ENCODE results near the gene RAB7A.

The RAB7A gene

GRCh38 chr3:128726023-128727016, at the start of gene RAB7A:
Gene RAB7A (plus strand): TSS chr3:128726183. CDS start chr3:128795368, 69,185 bp downstream.
- DNase-seq = peak; percentile 96

- no peak for DNase-seq
These were observed 46.6 kb upstream of the RAB7A start for GRCh38 chr3:128679338-128679737.

- DNase-seq = peak; percentile 97
These were observed 45.2 kb upstream of the RAB7A start for GRCh38 chr3:128680603-128681368.

- DNase-seq = no peak
These were observed 44.6 kb upstream of the RAB7A start for GRCh38 chr3:128681369-128681829.

- no peak for DNase-seq
These were observed 42.0 kb upstream of the RAB7A start for GRCh38 chr3:128683957-128684356.

GRCh38 chr3:128684986-128685726, 40.8 kb upstream of the RAB7A start:
- no peak for DNase-seq

- DNase-seq = no peak
These were observed 39.5 kb upstream of the RAB7A start for GRCh38 chr3:128686465-128686864.

GRCh38 chr3:128689060-128689459, 36.9 kb upstream of the RAB7A start:
- DNase-seq = no peak

GRCh38 chr3:128693696-128694095, 32.3 kb upstream of the RAB7A start:
- DNase-seq = no peak

GRCh38 chr3:128697341-128697740, 28.6 kb upstream of the RAB7A start:
- DNase-seq = no peak

GRCh38 chr3:128698211-128699047, 27.6 kb upstream of the RAB7A start:
- peak; percentile 47 for DNase-seq

GRCh38 chr3:128701342-128702212, 24.4 kb upstream of the RAB7A start:
- DNase-seq = no peak

- no peak for DNase-seq
These were observed 23.6 kb upstream of the RAB7A start for GRCh38 chr3:128702391-128702790.

GRCh38 chr3:128703561-128703960, 22.4 kb upstream of the RAB7A start:
- DNase-seq = no peak

- DNase-seq = no peak
These were observed 19.8 kb upstream of the RAB7A start for GRCh38 chr3:128706086-128706615.

- no peak for DNase-seq
These were observed 18.0 kb upstream of the RAB7A start for GRCh38 chr3:128707928-128708494.

GRCh38 chr3:128709038-128709437, 16.9 kb upstream of the RAB7A start:
- no peak for DNase-seq

- DNase-seq = no peak
These were observed 16.3 kb upstream of the RAB7A start for GRCh38 chr3:128709506-128710210.

GRCh38 chr3:128710816-128711433, 15.1 kb upstream of the RAB7A start:
- no peak for DNase-seq

Data from activated T-cell treated with anti-CD3 and anti-CD28 coated beads, Interleukin-2, amount 50 U/mL, for 1 hour (primary cell).